MG63 (cell line): Measurements from ENCODE around the gene SLC22A7. TPM values are rescaled to one million over a fixed set of nuclear protein-coding genes. Genes with fewer than 3 reads are reported as not detected.

Experiments
- DNase-seq: peaks from one replicate; pipeline ENCODE4 v3.0.0-alpha.2; 2020
- H3K27me3 ChIP-seq: fragments of 250-450 bp; sonication (Bioruptor Pico); 2 replicates; pipeline ENCODE4 v1.5.1; 2020; ENCODE audit warnings: mild to moderate bottlenecking, moderate library complexity
- H3K36me3 ChIP-seq: fragments of 250-450 bp; sonication (Bioruptor Pico); 2 replicates; pipeline ENCODE4 v1.5.1; 2020; ENCODE audit warnings: mild to moderate bottlenecking, moderate library complexity
- H3K4me3 ChIP-seq: fragments of 250-450 bp; sonication (Bioruptor Pico); 2 replicates; pipeline ENCODE4 v1.5.1; 2020; ENCODE audit warnings: mild to moderate bottlenecking, moderate library complexity
- H3K9me3 ChIP-seq: fragments of 250-450 bp; sonication (Bioruptor Pico); 2 replicates; pipeline ENCODE4 v1.5.1; 2020; ENCODE audit warnings: mild to moderate bottlenecking, moderate library complexity
- total RNA-seq: library from RNA; depleted of rRNA; stranded (reverse); fragments of >200 nt; shearing (Covaris generic); gene quantifications from 2 replicates; pipeline ENCODE4 v1.2.3, GENCODE V29; 2014; ENCODE audit warnings: low replicate concordance; rRNA removed

Gene SLC22A7, protein sequence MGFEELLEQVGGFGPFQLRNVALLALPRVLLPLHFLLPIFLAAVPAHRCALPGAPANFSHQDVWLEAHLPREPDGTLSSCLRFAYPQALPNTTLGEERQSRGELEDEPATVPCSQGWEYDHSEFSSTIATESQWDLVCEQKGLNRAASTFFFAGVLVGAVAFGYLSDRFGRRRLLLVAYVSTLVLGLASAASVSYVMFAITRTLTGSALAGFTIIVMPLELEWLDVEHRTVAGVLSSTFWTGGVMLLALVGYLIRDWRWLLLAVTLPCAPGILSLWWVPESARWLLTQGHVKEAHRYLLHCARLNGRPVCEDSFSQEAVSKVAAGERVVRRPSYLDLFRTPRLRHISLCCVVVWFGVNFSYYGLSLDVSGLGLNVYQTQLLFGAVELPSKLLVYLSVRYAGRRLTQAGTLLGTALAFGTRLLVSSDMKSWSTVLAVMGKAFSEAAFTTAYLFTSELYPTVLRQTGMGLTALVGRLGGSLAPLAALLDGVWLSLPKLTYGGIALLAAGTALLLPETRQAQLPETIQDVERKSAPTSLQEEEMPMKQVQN
- not detected in 2 replicates for total RNA-seq

DNA sequence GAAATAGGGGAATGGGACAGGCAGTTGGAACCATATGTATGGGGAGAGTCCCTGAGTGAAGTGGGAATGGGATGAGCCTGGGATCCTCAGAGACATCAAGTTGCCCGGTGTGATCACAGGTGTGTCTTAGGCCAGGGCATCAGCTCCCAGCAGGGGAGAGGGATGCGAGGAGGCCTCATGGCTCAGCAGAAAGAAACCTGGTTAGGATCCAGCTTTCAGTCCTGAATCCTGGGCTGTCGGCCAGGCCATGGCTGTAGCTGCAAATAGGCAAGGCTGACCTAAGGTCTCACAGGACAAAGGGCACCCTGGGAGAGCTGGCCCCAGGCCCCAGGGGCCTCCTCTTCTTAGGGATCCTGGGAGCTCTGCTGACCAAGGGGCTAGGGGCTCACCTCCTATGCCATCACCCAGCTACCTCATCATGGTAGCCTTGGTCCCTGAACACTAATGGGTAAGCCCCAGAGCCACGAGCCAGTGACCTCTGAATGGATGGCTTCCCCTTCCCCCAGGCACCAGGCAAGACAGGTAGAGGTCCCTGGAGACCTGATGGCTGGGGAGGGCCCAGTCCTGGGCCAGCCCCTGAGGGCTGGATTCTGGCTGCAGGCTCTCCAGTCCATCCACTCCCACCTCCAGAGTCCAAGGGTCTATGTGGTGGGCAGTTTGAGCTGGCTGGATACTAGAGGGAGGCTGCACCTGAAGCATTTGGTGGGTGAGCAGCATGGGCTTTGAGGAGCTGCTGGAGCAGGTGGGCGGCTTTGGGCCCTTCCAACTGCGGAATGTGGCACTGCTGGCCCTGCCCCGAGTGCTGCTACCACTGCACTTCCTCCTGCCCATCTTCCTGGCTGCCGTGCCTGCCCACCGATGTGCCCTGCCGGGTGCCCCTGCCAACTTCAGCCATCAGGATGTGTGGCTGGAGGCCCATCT, at the start of gene SLC22A7:
Gene SLC22A7, plus strand, starts transcription at position 617 of the 921 bp plus-strand sequence. Its CDS starts 99 bp downstream, at position 716.
- no peak within 1 kb of the TSS for H3K4me3 ChIP-seq
- peak; percentile 52 for DNase-seq
- H3K9me3 ChIP-seq = no peaks in the 10 kb centered on the region
- H3K27me3 ChIP-seq = no peaks in the 10 kb centered on the region
- H3K36me3 ChIP-seq = no peaks in the 10 kb centered on the region

DNA sequence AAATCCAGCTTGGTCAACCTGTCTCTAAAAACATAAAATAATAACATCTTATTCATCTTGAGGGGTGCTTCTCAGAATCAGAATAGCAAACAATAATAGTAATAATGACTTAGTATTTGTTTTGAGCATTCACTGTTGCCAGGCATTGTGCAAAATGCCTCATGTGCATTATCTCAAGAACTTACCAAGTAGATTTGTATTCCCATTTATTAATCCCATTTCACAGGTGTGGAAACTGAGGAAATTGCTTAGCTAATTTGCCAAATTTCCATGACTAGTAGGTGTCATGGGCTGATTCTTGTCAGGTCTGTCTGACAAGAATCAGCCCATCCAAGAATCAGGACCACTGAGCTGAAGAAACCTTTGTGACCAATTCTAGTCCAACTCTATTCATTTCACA, 49.3 kb upstream of the SLC22A7 start:
- H3K36me3 ChIP-seq = no peaks in the 10 kb centered on the region
- H3K27me3 ChIP-seq = no peaks in the 10 kb centered on the region; the same call in 1 of the 2 replicates
- DNase-seq = no peak
- H3K9me3 ChIP-seq = no peaks in the 10 kb centered on the region
- no peak overlapping the region for H3K4me3 ChIP-seq

DNA sequence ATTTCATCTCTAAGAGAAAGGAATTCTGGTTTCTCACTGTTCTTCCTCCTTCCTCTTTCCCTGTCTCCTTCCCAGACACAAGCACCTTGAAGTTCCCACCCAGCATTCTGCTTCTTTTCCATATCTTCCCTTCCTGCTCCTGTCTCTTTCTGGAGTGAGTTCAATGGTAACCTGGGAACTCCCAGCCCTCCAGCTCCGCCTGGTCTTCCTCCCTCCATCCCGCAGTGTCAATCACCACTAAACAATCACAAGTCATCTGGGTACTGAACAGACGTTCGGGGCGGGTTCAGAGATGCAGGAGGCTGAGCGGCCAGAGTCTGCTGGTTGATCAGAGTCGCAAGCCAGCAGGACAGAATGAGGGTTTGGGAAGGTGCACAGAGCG, 47.1 kb upstream of the SLC22A7 start:
- no peaks in the 10 kb centered on the region for H3K9me3 ChIP-seq
- H3K27me3 ChIP-seq = no peaks in the 10 kb centered on the region; the same call in 1 of the 2 replicates
- no peak for DNase-seq
- no peaks in the 10 kb centered on the region for H3K36me3 ChIP-seq
- H3K4me3 ChIP-seq = no peak overlapping the region

DNA sequence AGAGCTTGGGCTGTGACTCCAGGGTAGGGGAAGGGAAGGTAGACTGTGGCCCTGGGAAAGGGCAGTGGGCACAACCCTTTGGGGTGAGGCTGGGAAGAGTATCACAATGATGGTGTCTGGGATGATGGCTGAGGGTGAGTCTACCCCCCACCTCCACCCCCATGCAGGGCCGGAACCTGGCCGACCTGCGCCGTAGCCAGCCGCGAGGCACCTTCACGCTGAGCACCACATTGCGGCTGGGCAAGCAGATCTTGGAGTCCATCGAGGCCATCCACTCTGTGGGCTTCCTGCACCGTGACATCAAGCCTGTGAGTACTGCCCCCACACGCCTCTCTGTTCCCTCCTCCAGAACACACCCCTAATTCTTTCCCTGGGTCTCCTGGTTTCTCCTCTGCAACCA, 44.7 kb upstream of the SLC22A7 start:
- no peaks in the 10 kb centered on the region for H3K9me3 ChIP-seq
- H3K36me3 ChIP-seq = no peaks in the 10 kb centered on the region
- no peak for DNase-seq
- no peaks in the 10 kb centered on the region; the same call in 1 of the 2 replicates for H3K27me3 ChIP-seq
- no peak overlapping the region for H3K4me3 ChIP-seq

DNA sequence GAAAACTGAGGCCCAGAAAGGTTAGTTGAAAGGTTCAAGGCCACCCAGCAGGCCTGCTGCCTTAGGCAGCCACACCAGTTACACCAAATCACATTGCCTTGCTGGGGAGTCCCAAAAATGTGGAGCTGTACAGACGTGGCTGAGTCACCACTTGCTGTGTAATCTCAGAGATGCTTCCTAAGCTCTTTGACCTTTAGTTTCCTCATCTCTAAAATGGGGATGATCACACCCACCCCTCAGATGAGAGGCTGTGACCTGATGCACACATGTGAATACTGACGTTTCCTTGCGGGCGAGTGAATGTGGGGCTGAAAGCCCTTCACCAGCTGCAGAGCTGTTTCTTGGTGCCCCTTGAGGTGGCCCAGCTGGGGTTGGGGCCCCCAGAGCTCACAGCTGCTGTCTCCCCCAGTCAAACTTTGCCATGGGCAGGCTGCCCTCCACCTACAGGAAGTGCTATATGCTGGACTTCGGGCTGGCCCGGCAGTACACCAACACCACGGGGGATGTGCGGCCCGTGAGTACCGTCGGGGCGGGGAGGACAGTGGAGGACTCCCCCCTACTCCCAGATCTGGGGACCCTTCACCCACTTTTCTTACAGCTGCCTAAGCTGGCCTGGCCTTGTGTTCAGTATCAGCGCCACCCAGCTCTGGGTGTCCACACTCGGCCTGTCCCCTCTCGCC, 43.8 kb upstream of the SLC22A7 start:
- H3K9me3 ChIP-seq = no peaks in the 10 kb centered on the region
- no peaks in the 10 kb centered on the region for H3K36me3 ChIP-seq
- H3K4me3 ChIP-seq = no peak overlapping the region
- no peaks in the 10 kb centered on the region; the same call in 1 of the 2 replicates for H3K27me3 ChIP-seq
- no peak for DNase-seq

DNA sequence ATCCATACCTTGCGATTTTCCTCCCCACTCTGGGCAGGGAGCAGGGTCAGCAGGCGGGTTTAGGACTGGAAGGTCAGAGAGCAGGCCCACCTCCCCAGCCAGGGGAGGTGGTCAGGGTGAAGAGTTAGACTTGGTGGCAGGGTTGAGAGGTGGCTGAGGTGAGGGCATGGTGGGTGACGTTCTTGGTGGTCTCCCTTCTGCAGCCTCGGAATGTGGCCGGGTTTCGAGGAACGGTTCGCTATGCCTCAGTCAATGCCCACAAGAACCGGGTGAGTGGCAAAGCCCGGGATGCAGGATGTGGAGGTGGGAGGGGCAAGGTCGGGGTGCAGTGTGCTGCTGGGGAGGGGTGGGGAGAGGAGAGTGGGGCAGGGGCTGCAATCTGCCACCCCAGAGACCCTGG, 43.2 kb upstream of the SLC22A7 start:
- H3K4me3 ChIP-seq = no peak overlapping the region
- DNase-seq = no peak
- H3K9me3 ChIP-seq = no peaks in the 10 kb centered on the region
- H3K36me3 ChIP-seq = no peaks in the 10 kb centered on the region
- no peaks in the 10 kb centered on the region; the same call in 1 of the 2 replicates for H3K27me3 ChIP-seq

DNA sequence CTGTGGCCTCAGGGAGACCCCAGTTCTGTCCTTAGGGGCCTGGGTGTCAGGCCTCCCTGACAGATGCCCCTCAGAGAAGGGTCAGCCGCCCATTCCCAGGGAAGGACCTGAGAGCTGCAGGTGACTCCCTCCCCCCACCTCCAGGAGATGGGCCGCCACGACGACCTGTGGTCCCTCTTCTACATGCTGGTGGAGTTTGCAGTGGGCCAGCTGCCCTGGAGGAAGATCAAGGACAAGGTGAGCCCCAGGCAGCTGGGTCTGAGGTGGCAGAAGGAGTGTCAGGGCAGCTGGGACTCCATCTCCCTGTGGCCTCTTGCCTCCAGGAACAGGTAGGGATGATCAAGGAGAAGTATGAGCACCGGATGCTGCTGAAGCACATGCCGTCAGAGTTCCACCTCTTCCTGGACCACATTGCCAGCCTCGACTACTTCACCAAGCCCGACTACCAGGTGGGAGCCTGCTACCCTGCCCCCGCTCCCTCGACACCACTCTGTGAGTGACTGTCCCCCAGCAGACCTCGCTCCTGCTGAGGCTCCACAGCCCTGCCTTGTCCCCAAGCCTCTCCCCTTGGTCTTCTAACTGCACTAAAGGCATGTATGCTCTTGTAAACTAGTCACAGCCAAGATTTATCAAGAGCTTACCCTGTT, 42.5 kb upstream of the SLC22A7 start:
- Histone ChIP-seq H3K4me3 (no peak overlapping the region), H3K9me3 (no peaks in the 10 kb centered on the region), H3K36me3 (no peaks in the 10 kb centered on the region), H3K27me3 (no peaks in the 10 kb centered on the region; the same call in 1 of the 2 replicates)
- no peak for DNase-seq

DNA sequence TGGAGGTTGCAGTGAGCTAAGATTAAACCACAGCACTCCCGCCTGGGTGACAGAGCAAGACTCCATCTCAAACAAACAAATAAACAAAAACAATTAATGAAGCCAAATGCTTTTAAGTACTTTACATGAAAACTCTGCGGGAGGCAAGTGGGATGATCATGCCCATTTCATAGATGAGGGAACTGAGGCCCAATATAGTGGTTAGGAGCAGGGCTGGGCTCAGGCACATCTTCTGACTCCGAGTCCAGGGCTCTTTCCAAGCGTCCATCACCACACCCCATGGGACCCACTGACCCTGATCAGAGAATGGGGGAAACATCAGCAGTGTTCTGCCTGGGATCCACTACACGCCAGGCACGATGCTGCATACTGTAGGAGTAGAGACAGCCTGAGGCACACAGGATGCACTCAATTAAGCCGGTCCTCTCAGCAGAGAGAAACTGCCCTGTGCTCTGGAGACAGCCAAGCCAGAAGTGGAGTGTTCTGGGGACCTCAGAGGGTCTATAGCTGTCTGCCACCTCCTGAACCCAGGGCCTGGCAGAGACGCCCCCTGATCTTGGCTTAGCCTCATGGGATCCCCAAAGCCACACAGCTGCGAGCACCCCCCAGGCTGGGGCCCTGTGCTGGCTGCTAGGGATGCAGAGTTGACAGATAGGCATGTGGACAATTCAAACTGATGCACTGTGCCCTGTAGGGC, 41.2 kb upstream of the SLC22A7 start:
- Histone ChIP-seq H3K4me3 (no peak overlapping the region), H3K27me3 (no peaks in the 10 kb centered on the region), H3K36me3 (no peaks in the 10 kb centered on the region), H3K9me3 (no peaks in the 10 kb centered on the region)
- DNase-seq = no peak

DNA sequence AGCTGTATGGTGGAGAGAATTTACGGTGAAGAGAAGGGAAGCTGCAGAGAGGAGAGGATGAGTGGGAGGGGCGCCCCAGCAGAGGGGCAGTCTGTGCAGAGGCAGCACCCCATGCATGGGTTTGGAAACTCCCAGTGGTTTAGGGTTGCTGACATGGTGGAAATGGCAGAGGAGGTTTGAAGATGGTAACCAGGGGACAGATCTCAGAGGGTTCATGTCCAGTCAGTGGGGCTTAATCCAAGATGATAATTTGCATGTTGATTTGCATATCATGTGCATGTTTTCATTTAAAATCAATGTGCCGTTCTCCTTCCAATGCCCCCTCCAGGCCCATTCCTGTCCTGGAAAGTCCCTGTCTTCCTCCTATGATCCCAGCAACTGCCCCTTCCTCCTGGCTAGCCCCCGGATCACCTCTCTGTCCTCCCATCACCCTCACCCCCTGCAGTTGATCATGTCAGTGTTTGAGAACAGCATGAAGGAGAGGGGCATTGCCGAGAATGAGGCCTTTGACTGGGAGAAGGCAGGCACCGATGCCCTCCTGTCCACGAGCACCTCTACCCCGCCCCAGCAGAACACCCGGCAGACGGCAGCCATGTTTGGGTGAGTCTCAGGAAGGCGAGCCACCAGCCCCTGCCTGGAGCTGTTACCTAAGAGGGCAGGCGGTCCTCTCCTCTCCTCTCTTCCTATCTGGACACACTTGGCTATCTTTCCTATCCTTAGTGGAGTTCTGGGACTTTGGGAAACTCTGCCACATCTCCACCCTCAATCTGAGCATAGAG, 40.5 kb upstream of the SLC22A7 start:
- H3K36me3 ChIP-seq = no peaks in the 10 kb centered on the region
- H3K27me3 ChIP-seq = no peaks in the 10 kb centered on the region
- H3K4me3 ChIP-seq = no peak overlapping the region
- no peak for DNase-seq
- no peaks in the 10 kb centered on the region for H3K9me3 ChIP-seq

DNA sequence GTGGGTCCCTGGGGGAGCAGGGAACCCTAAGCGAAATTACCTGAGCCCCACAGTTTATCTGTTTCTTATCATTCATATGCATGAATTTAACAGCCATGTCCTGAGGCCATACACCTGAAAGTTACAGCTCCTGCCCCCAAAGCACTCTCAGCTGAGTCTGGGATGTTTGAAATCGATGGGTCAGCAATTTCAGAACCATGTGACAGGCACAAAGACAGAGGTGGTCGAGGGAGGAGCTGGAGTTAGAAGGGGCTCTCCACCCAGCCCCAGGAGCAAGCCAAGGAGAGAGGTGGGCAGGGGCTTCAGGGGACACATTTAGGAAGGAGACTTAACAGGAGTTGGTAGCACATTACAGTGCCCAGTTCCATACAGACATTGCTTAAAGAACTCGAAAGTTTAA, 39.9 kb upstream of the SLC22A7 start:
- Histone ChIP-seq H3K9me3 (no peaks in the 10 kb centered on the region), H3K36me3 (no peaks in the 10 kb centered on the region), H3K4me3 (no peak overlapping the region), H3K27me3 (no peaks in the 10 kb centered on the region)
- no peak for DNase-seq

DNA sequence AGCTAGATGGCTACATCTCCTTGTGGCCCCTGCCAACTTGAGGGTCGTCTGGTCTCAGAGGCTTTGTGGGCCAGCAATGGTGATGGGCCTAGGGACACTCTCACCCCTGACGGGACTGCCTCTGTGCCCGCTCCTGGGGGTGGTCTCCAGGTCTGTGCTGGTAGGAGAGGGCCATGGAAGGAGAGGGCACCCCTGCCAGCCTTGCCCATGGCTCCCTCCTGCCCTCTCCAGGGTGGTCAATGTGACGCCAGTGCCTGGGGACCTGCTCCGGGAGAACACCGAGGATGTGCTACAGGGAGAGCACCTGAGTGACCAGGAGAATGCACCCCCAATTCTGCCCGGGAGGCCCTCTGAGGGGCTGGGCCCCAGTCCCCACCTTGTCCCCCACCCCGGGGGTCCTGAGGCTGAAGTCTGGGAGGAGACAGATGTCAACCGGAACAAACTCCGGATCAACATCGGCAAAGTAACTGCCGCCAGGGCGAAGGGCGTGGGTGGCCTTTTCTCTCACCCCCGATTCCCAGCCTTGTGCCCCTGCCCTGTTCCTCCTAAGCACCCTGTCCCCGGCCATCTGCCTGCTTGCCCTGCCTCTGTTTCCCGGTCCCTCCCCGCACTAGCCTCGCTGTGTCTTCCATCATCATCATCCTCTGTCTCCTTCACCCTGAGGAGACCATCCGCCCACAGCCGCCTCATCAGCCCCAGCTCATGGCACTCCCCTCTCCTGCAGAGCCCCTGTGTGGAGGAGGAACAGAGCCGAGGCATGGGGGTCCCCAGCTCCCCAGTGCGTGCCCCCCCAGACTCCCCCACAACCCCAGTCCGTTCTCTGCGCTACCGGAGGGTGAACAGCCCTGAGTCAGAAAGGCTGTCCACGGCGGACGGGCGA, 39.0 kb upstream of the SLC22A7 start:
- H3K27me3 ChIP-seq = no peaks in the 10 kb centered on the region
- no peak for DNase-seq
- no peak overlapping the region for H3K4me3 ChIP-seq
- H3K9me3 ChIP-seq = no peaks in the 10 kb centered on the region
- no peaks in the 10 kb centered on the region for H3K36me3 ChIP-seq

DNA sequence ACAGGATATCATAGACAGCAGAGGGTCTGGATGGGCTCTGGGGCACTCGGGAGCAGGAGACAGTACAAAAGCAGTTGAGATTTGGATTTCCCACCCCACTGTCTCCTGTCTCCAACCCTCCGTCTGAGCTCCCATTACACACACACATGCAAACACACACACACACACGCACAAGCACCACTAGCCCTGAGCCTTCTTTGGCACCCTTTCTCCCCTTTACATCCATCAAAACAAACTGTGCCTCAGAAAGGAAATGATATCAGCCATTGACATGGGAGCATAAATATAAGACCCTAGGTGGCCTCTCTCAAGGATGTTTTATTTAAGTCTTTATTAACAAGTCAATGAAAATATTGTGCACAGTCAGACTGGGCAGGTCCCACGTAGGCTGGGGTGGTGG, 37.3 kb upstream of the SLC22A7 start:
- Histone ChIP-seq H3K27me3 (no peaks in the 10 kb centered on the region), H3K9me3 (no peaks in the 10 kb centered on the region), H3K36me3 (no peaks in the 10 kb centered on the region), H3K4me3 (no peak overlapping the region)
- no peak for DNase-seq

DNA sequence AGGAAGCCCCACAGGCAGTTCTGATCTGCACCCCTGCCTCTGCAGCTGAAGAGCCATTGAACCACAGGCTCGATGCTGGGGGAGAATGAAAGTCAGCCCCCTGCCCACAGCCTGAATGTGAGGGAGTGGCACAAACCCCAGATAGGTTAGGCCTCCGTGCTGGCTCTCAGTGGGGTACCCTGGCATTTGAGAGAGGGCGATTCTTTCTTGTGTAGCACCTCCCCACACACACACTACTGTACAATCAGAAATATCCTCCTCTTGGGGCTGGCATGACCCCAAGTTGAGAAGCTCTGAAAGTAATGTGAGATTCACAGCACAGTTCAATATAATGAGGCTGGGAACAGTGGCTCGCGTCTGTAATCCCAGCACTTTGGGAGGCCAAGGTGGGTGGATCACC, 36.9 kb upstream of the SLC22A7 start:
- Histone ChIP-seq H3K4me3 (no peak overlapping the region), H3K36me3 (no peaks in the 10 kb centered on the region), H3K9me3 (no peaks in the 10 kb centered on the region), H3K27me3 (no peaks in the 10 kb centered on the region)
- DNase-seq = no peak
